ENCODE data around the gene JUND.

DNA sequence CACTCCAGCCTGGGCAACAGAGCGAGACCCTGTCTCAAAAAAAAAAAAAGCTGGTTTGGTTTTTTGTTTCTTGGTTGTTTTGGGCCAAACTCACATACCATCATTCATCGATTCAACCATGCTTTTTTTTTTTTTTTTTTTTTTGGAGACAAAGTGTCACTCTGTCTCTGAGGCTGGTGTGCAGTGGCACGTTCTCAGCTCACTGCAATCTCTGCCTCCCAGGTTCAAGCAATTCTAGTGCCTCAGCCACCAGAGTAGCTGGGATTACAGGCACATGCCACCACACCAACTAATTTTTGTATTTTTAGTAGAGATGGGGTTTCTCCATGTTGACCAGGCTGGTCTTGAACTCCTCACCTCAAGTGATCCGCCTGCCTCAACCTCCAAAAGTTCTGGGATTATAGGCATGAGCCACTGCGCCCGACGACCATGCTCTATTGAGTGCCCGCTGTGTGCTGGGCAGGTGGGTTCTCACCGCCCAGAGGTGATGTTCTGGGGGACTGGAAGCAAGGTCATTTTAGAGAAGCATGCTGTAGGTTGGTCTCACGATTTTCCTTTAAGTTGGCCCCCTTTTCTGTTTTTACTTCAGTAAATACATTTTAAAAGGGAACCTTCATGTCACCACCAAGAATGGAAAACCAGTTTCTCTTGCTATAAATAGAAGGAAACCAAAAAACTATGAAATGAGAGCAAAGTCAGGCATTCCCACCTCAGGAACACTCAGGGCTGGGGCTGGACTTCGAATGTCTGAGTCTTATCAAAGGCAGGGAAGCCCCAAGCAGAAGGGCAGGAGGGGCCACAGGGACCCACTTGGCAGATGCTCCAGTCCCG, 8.3 kb upstream of the JUND start:
- TF ChIP-seq POLR2A (IDR thresholded peaks at IDR 0.05; ENCODE audit: low read length) (no peak), GATA1 (IDR thresholded peaks at IDR 0.05; ENCODE audit: low read depth, low read length) (no peak)

Data from erythroblast (primary cell).